Activated gamma-delta T cell treated with Interleukin-2 at 50 U/mL for 16 hours (primary cell): ENCODE measurements around the gene CFLAR.
"Not testable (repeated sequence)": the region's sequence is repeated elsewhere in the genome, so short reads cannot be mapped to it uniquely, and the experiment has no call there.

Experiments
- DNase-seq: peaks from one replicate; pipeline ENCODE4 v3.0.0-alpha.2; 2020

Gene CFLAR

GRCh38 chr2:201184248-201184647, 68.3 kb downstream of the CFLAR start:
- not testable (repeated sequence) for DNase-seq

GRCh38 chr2:201185863-201186262, 69.9 kb downstream of the CFLAR start:
- DNase-seq: no peak

DNA sequence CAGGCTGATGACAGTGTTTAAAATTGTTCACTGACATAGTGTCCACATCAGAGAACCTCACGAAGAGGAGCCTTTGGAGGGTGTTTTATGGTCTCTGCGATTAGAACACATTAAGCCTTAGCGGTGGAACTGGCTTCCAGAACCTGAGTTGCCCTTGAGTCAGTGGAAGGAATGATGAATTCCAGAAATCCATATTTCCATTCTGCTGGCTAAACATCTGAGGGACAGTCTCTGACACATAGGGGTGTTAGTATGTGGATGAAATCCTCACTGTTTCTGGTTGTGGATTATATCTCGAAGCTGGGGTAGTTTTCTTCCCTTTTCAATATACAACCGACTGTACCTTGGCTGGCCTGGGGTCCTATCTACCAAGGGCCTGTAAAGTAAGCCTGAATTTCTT, 71.0 kb downstream of the CFLAR start:
- no peak for DNase-seq

DNA sequence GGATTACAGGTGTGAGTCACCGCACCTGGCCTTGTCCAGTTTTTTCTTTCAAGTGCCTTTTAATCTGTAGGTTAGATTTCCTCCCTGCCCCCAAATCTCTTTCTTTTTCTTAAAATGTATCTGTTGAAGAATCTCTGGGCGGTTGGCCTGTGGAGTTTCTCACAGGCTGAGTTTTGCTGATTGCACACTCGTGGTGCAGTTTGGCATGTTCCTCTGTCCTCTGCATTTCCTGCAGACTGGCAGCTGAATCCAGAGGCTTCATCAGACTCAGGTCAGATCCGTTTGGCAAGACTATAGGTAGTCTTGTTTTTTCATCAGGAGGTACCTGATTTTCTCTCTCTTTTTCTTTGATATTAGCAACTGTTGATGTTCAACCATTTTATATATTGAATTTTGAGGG, 72.5 kb downstream of the CFLAR start:
- no peak for DNase-seq

GRCh38 chr2:201191132-201191875, 75.3 kb downstream of the CFLAR start:
- DNase-seq: peak; percentile 9

DNA sequence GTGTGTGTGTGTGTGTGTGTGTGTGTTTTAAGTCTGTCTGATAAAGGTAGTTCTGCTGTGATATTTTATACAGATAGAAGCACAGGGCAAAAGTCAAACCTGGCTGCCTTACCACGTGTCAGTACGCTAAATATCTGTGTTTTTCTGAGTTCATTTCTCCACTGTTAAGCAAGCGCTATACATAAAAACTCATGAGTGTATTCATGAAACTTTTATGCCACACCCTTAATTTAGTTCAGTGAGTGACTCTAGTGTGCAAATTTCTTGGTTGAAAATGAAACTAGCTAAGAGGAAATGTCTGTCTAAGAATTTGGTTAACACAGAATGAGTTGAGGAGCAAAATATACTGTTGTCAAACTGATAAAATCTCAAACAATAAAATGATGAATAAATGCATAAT, 78.1 kb downstream of the CFLAR start:
- no peak for DNase-seq

GRCh38 chr2:201195331-201195730, 79.4 kb downstream of the CFLAR start:
- no peak for DNase-seq

- DNase-seq: no peak
Observed at GRCh38 chr2:201196003-201196402, 80.0 kb downstream of the CFLAR start.

DNA sequence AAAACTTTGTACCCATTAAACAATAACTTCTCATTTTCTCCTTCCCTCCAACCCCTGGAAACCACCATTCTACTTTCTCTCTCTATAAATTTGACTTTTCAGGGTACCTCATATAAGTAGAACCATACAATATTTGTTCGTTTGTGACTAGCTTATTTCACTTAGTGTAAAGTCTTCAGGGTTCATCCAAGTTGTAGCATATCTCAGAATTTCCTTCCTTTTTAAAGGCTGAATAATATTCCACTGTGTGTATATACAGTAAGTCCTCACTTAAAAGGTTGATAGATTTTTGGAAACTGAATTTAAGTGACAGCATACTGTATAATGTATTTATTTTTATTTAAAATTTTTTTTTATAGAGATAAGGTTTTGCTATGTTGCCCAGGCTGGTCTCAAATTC, 80.8 kb downstream of the CFLAR start:
- DNase-seq: no peak

DNA sequence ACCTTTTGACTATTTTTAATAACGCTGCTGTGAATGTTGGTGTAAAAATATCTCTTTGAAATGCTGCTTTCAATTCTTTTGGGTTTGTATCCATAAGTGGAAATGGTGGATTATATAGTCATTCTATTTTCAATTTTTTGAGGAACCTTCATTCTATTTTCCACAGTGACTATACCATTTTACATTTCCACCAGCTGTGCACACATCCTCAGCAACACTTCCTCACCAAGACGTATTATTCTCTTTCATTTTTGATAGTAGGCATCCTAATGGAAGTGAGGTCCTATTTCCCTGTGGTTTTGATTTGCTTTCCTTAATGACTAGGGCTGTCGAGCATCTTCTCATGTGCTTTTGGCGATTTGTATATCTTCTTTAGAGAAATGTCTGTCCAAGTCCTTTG, 81.8 kb downstream of the CFLAR start:
- no peak for DNase-seq

GRCh38 chr2:201199847-201200246, 83.9 kb downstream of the CFLAR start:
- DNase-seq: no peak

- no peak for DNase-seq
Observed at GRCh38 chr2:201200345-201200744, 84.4 kb downstream of the CFLAR start.

DNA sequence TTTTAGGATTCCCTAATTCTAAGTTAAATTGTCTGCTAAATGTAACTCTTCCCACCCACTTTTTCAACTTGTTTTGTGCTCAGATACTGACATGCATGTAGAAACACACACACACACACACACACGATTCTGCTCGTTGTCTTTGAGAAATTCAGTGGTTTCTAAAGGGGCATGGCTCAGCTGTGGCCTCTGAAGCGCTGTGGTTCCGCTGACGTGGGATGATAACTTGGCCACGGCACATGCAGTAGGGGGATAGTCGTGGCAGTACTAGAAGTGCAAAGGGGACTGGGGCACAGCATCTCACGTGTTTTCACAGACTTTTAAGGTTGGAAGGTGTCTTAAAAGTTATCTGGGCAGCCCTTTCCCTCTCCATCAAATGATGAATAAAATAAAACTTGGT, 85.4 kb downstream of the CFLAR start:
- DNase-seq: no peak

DNA sequence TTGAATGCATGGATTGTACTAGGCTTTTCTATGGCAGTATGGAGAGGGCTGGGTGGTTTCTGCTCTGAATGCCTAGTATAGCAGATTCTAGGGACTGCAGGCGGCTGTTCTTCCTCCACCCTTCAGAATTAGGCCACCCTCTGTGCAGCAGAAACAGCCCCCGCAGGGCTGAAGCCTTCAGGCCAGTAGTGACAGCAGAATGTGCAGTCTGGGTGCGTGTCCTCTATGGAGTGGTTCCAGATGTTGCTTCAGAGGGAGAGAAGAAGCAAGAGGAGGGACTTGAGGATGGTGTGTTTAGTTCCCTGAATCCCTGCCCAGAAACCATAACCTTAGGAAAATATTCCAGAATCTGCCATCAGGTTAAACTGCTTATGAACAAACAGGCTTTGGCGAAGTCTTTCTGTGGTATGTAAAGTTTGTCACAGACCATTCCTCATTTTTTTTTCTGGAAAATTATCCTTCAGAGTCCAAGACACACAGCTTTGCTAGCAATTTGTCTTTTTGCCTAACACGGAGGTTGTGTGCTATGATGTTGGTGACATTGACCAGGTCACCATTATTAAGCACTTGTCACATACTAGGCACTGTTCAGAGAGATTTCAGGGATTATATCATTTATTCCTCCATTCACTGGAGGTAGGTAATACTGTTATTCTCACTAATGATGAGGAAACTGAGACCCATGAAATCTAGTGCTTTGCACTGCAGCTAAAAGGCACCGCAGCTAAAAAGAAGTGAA, 88.1 kb downstream of the CFLAR start:
- DNase-seq: no peak

DNA sequence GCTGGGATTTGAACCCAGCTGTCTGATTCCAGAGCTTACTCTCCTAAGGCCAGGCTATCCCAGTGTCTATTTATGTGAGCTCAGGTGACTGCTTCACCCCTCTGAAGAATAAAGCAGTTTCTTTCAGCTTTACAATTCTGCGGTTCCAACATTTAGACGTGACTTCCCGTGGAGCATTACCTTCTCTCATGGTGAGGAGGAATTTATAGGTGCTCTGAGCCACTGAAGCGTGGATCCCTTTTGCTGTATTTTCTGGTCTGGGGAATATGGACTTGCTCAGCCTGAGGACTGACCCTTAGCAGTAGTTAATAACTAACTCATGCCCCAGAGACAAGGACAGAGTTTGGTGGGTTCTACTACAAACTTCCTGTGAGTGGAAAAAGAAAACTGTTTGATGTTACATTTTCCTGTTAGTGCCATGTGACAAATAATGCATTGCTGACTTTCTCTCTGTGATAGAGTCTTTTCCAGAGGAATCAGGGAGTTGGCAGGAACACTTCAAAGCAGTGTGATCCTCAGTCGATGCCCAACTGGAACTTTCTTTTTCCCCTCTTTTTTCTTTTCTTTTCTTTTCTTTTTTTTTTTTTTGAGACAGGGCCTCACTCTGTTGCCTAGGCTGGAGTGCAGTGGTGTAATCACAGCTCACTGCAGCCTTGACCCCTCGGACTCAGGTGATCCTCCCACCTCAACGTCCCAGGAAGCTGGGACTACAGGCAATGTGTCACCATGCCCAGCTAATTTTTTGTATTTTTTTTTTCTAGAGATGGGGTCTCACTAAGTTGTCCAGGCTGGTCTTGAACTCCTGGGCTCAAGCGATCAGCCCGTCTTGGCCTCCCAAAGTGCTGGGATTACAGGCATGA, 88.9 kb downstream of the CFLAR start:
- no peak for DNase-seq

- no peak for DNase-seq
Observed at GRCh38 chr2:201205515-201205849, 89.5 kb downstream of the CFLAR start.

DNA sequence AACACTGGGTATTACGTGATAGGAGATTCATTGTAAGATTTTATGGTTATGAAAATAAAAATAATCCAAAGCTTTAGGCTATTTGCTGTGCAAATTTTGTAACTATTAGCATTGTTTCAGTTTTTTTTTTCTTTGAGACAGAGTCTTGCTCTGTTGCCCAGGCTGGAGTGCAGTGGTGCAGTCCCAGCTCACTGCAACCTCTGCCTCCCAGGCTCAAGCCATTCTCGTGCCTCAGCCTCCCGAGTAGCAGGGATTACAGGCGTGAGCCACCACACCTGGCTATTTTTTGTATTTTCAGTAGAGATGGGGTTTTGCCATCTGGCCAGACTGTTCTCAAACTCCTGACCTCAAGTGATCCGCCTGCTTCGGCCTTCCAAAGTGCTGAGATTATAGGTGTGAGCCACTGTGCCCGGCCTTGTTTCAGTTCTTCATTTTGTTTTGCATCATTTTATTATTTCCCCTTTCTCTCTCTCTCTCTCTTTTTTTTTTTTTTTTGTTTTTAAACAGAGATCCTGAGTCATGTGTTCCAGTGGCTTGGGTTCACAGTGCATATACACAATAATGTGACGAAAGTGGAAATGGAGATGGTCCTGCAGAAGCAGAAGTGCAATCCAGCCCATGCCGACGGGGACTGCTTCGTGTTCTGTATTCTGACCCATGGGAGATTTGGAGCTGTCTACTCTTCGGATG, 92.7 kb downstream of the CFLAR start:
- no peak for DNase-seq

- DNase-seq: no peak
Observed at GRCh38 chr2:201215963-201216362, 100.0 kb downstream of the CFLAR start.

- no peak for DNase-seq
Observed at GRCh38 chr2:201216918-201217317, 101.0 kb downstream of the CFLAR start.

DNA sequence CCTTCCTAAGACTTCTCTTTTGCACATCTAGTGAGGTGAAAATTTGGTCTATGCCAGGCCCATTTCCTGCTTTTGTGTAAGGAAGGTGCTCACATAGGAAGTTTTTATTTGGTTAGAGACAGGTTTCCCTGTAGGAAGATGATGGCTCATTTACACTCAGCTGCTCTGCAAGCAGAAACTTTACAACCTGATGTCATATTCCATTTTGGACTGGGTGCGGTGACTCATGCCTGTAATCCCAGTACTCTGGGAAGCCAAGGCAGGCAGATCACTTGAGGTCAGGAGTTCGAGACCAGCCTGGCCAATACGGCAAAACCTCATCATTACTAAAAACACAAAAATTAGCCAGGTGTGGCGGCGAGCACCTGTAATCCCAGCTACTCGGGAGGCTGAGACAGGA, 102.8 kb downstream of the CFLAR start:
- no peak for DNase-seq

DNA sequence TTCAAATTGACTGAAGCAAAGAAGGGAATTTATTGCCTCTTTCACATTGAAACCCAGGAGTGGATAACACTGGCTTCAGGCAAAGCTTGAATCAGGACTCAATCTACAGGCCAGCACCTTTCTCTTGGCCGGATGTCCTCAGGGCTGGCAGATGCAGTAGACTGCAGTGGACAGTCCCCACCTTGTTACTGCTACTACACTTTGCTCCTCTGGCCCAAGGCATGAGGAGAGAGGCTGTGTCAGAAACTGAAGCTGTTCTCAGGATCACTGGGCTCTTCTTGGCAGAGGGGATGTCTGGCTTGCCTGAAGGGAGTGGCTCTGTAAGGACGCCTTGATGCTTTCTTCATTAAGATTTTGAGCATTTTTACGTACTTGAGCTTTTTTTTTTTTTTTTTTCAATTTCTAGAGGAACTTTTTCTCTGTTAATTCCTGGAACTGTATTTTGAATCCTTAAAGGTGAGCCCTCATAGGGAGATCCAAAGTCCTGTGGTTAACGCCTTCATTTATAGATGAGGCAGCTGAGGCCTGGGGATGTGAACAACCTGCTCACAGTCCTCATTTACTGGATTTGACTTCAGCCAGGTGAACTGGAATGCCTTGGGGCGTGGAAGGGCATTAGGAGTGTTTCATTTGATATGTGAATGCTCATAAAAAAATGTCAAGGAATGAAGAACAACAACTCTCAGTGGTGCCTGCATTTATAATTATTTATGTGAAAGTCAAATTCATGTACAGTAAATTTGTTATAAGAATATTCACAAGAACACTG, 103.5 kb downstream of the CFLAR start:
- no peak for DNase-seq

- DNase-seq: no peak
Observed at GRCh38 chr2:201220102-201220570, 104.2 kb downstream of the CFLAR start.
